NCI-H2171 treated with DMSO at 0.1 percent for 48 hours (cell line): ENCODE data around the gene FBXW4.
A peak's percentile ranks its signal among the peaks of the same experiment; 100 is the strongest.

Source experiments
- DNase-seq: peaks from one replicate; lab custom pipeline; 2025; lab: John Stamatoyannopoulos, UW

The FBXW4 gene

GRCh38 chr10:101694674-101695403 lies at the start of gene FBXW4:
Gene FBXW4 (minus strand): TSS chr10:101695170. CDS start chr10:101695105, 65 bp downstream.
- DNase-seq, result peak; percentile 54

- DNase-seq, result no peak
Measured at GRCh38 chr10:101744267-101744666, 49.3 kb upstream of the FBXW4 start.

GRCh38 chr10:101741938-101742337 lies 47.0 kb upstream of the FBXW4 start:
- DNase-seq, result no peak

GRCh38 chr10:101736666-101737065 lies 41.7 kb upstream of the FBXW4 start:
- DNase-seq, result no peak

GRCh38 chr10:101732096-101732495 lies 37.1 kb upstream of the FBXW4 start:
- no peak for DNase-seq

GRCh38 chr10:101726115-101726387 lies 31.1 kb upstream of the FBXW4 start:
- peak; percentile 12 for DNase-seq

- peak; percentile 68 for DNase-seq
Measured at GRCh38 chr10:101725296-101726114, 30.5 kb upstream of the FBXW4 start.

- DNase-seq, result no peak
Measured at GRCh38 chr10:101724446-101724845, 29.5 kb upstream of the FBXW4 start.

- DNase-seq, result no peak
Measured at GRCh38 chr10:101723176-101723575, 28.2 kb upstream of the FBXW4 start.

GRCh38 chr10:101721806-101722205 lies 26.8 kb upstream of the FBXW4 start:
- no peak for DNase-seq

- DNase-seq, result no peak
Measured at GRCh38 chr10:101720606-101721230, 25.7 kb upstream of the FBXW4 start.

GRCh38 chr10:101718690-101719275 lies 23.8 kb upstream of the FBXW4 start:
- no peak for DNase-seq

- DNase-seq, result no peak
Measured at GRCh38 chr10:101716891-101717659, 22.1 kb upstream of the FBXW4 start.

GRCh38 chr10:101712997-101713396 lies 18.0 kb upstream of the FBXW4 start:
- DNase-seq, result no peak

- DNase-seq, result no peak
Measured at GRCh38 chr10:101710793-101711192, 15.8 kb upstream of the FBXW4 start.

GRCh38 chr10:101710059-101710695 lies 15.2 kb upstream of the FBXW4 start:
- no peak for DNase-seq

GRCh38 chr10:101709359-101710058 lies 14.5 kb upstream of the FBXW4 start:
- no peak for DNase-seq

- DNase-seq, result no peak
Measured at GRCh38 chr10:101708870-101709269, 13.9 kb upstream of the FBXW4 start.

GRCh38 chr10:101708073-101708472 lies 13.1 kb upstream of the FBXW4 start:
- DNase-seq, result no peak

GRCh38 chr10:101704331-101704730 lies 9.4 kb upstream of the FBXW4 start:
- no peak for DNase-seq

- DNase-seq, result no peak
Measured at GRCh38 chr10:101696632-101697031, 1.7 kb upstream of the FBXW4 start.
